Endothelial cell of umbilical vein (primary cell): ENCODE measurements around the gene TDRD3. TPM values are rescaled to one million over a fixed set of nuclear protein-coding genes. Genes with fewer than 3 reads are reported as not detected.
"Not testable (repeated sequence)": the region's sequence is repeated elsewhere in the genome, so short reads cannot be mapped to it uniquely, and the experiment has no call there.

Source experiments
- BruUV-seq: library from RNA; stranded (reverse); fragments of 400-500 nt; replicated peaks from 2 replicates; lab custom pipeline; 2021; lab: Mats Ljungman, UMichigan
- CTCF ChIA-PET: fragments of 300-600, 350-600 bp; sonication (Branson Sonifier 250); formaldehyde crosslinking; loops from one replicate; lab custom pipeline; 2021; ENCODE audit warnings: antibody characterized with exemption, inconsistent platforms; lab: Charles Lee
- POLR2A ChIA-PET: fragments of 300-600, 350-600 bp; sonication (Branson Sonifier 250); formaldehyde crosslinking; loops from one replicate; lab custom pipeline; 2021; ENCODE audit warnings: antibody characterized with exemption, inconsistent platforms; lab: Charles Lee
- DNase-seq: peaks from one replicate; pipeline ENCODE4 v3.0.0-alpha.2; 2011; ENCODE audit warnings: low read depth, low spot score
- FAIRE-seq: peaks from 2 replicates; lab custom pipeline; 2011; peaks lifted over from hg19 to GRCh38; lab: Jason Lieb, UNC
- H2AFZ ChIP-seq: 2 replicates; pipeline ENCODE4 v1.6.0; 2012; ENCODE audit warnings: low read depth, low read length, control low read depth, inconsistent platforms
- H3K27ac ChIP-seq: 2 replicates; pipeline ENCODE4 v1.5.1; 2011; ENCODE audit warnings: low read depth, mild to moderate bottlenecking, control low read depth, low read length, moderate library complexity; ENCODE audit not compliant: insufficient read depth
- H3K27me3 ChIP-seq, 2 experiments: 2 replicates each; pipeline versions ENCODE4 v1.6.0 to v1.6.1; 2011; ENCODE audit warnings: low read length in 2 of 2, mixed read lengths in 1 of 2; ENCODE audit not compliant: control insufficient read depth in 2 of 2, insufficient read depth in 2 of 2
- H3K36me3 ChIP-seq, 2 experiments: 2 replicates in 1 of 2; 3 replicates in 1 of 2; pipeline ENCODE4 v1.5.1; 2011; ENCODE audit warnings: low read length in 2 of 2, mild to moderate bottlenecking in 1 of 2, moderate library complexity in 1 of 2; ENCODE audit not compliant: control insufficient read depth in 2 of 2, insufficient read depth in 2 of 2; ENCODE audit errors: extremely low read depth in 1 of 2
- H3K4me1 ChIP-seq: 3 replicates; pipeline ENCODE4 v1.5.1; 2011; ENCODE audit warnings: mild to moderate bottlenecking, low read length; ENCODE audit not compliant: control insufficient read depth, insufficient read depth; ENCODE audit errors: extremely low read depth
- H3K4me2 ChIP-seq: 2 replicates; pipeline ENCODE4 v1.6.1; 2011; ENCODE audit warnings: low read length, control low read depth, mixed read lengths; ENCODE audit not compliant: insufficient read depth
- H3K4me3 ChIP-seq, 3 experiments: fragments of 200-600 bp in 1 of 3; sonication (generic), shearing (Covaris generic) in 1 of 3; replicated peaks in 1 of 3; 2 replicates each; pipeline ENCODE4 v1.5.1; 2011 to 2016; ENCODE audit warnings: control low read depth in 3 of 3, low read length in 3 of 3, mild to moderate bottlenecking in 2 of 3, inconsistent platforms in 1 of 3, low read depth in 1 of 3, moderate library complexity in 1 of 3; ENCODE audit not compliant: insufficient read depth in 1 of 3
- H3K79me2 ChIP-seq: 2 replicates; pipeline ENCODE4 v1.6.0; 2012; ENCODE audit warnings: low read length, inconsistent platforms; ENCODE audit not compliant: control insufficient read depth, insufficient read depth
- H3K9ac ChIP-seq: replicated peaks from 2 replicates; pipeline ENCODE3; 2011; ENCODE audit warnings: low read length, control low read depth; ENCODE audit not compliant: insufficient read depth; ENCODE audit errors: extremely low read depth
- H3K9me1 ChIP-seq: replicated peaks from 3 replicates; pipeline ENCODE4 v1.6.0; 2011; ENCODE audit warnings: mild to moderate bottlenecking, low read length; ENCODE audit not compliant: control insufficient read depth, insufficient read depth; ENCODE audit errors: extremely low read depth
- H3K9me3 ChIP-seq: replicated peaks from 2 replicates; pipeline ENCODE4 v1.5.1; 2012; ENCODE audit warnings: low read length, inconsistent platforms; ENCODE audit not compliant: control insufficient read depth, insufficient read depth
- H4K20me1 ChIP-seq: replicated peaks from 2 replicates; pipeline ENCODE3; 2011; ENCODE audit warnings: mild to moderate bottlenecking, low read length; ENCODE audit not compliant: control insufficient read depth, insufficient read depth; ENCODE audit errors: extremely low read depth
- FOS ChIP-seq: IDR thresholded peaks from 2 replicates; pipeline ENCODE4 v1.6.1; 2011; ENCODE audit warnings: mild to moderate bottlenecking, low read length, moderate library complexity, borderline replicate concordance; ENCODE audit not compliant: insufficient read depth
- MYC ChIP-seq: IDR thresholded peaks from one replicate; pipeline ENCODE4 v1.6.1; 2011; ENCODE audit warnings: mild to moderate bottlenecking, low read depth, low read length
- POLR2A ChIP-seq: IDR thresholded peaks from 2 replicates; pipeline ENCODE4 v1.6.1; 2012; ENCODE audit warnings: low read depth, mild to moderate bottlenecking, control low read depth, low read length
- dilution Hi-C: fragments of 300-500 bp; cut with MboI; formaldehyde crosslinking; loops from one replicate; pipeline ENCODE4 v1.15.0; 2019; ENCODE audit warnings: low sequenced_read_pairs; ENCODE audit not compliant: extremely low pct_ligation_motif_present
- intact Hi-C: fragments of 100-400 bp; cut with micrococcal nuclease; formaldehyde crosslinking; loops from one replicate; pipeline ENCODE4 v1.10.0; 2022
- polyA plus RNA-seq, 4 experiments: library from polyadenylated mRNA; depleted of rRNA in 3 of 4; stranded (reverse) in 3 of 4; unstranded in 1 of 4; fragments of >200 nt; gene quantifications; 2 replicates each; pipeline versions ENCODE4 v1.2.1 to v1.2.3, GENCODE V29; 2011 to 2012; ENCODE audit warnings: missing spikeins in 1 of 4
- total RNA-seq: library from RNA; stranded (reverse); gene quantifications from 2 replicates; pipeline ENCODE4 v1.2.3, GENCODE V29; 2021
- TF ChIP-seq, protein P1 (sequence below), 2 donors: IDR thresholded peaks; 1 replicate in 1 of 2; 2 replicates in 1 of 2; pipeline ENCODE4 v1.5.1; 2011; ENCODE audit warnings: low read length in 2 of 2, mild to moderate bottlenecking in 2 of 2, moderate library complexity in 2 of 2, control low read depth in 1 of 2, inconsistent platforms in 1 of 2, low read depth in 1 of 2; ENCODE audit not compliant: insufficient read depth in 1 of 2; ENCODE audit errors: extremely low read depth in 1 of 2

Gene TDRD3
- total and polyA plus RNA-seq, 2 donors (not counting 3 experiments of a cell fraction or from before 2014, with no cell fraction given): 3.0 to 16.3 TPM

DNA sequence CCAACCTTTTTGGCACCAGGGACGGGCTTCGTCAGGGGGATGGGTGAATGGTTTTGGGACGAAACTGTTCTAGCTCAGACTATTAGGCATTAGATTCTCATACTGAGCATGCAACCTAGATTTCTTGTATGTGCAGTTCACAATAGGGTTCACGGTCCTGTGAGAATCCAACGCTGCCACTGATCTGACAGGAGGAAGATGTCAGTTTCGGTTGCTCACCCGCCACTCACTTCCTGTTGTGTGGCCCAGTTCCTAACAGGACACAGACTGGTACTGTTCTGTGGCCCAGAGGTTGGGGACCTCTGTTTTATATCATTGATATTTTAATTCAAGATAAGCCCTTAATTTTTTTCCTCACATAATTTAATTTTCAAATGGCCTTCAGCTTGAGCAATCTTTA, 26.7 kb upstream of the TDRD3 start:
- ChIA-PET POLR2A (no interaction called here), CTCF (interaction anchor here (1.2 to 3.8 kb wide), 4 partner anchors 11 to 42 kb away, joined by 4 to 14 read pairs (median 4); no protein-coding TSS in a partner anchor)
- Histone ChIP-seq H3K9me3 (no peaks in the 10 kb centered on the region), H3K4me2 (no peak overlapping the region), H3K79me2 (no peaks in the 10 kb centered on the region), H3K9me1 (no peaks in the 10 kb centered on the region), H3K36me3 (no peaks in the 10 kb centered on the region), H4K20me1 (no peaks in the 10 kb centered on the region), H2AFZ (no peak overlapping the region), H3K9ac (no peak overlapping the region), H3K4me3 (no peak overlapping the region), H3K27ac (no peak overlapping the region), H3K4me1 (no peaks in the 10 kb centered on the region), H3K27me3 (peaks cover 0 to 4% of the 10 kb centered on the region in 2 experiments)
- dilution Hi-C loops (no loop called here), intact Hi-C loops (no loop called here)
- no peak for FAIRE-seq
- no TSS peak for BruUV-seq
- no peak for DNase-seq
- no peak for TF ChIP-seq FOS
- TF ChIP-seq, protein P1, sequence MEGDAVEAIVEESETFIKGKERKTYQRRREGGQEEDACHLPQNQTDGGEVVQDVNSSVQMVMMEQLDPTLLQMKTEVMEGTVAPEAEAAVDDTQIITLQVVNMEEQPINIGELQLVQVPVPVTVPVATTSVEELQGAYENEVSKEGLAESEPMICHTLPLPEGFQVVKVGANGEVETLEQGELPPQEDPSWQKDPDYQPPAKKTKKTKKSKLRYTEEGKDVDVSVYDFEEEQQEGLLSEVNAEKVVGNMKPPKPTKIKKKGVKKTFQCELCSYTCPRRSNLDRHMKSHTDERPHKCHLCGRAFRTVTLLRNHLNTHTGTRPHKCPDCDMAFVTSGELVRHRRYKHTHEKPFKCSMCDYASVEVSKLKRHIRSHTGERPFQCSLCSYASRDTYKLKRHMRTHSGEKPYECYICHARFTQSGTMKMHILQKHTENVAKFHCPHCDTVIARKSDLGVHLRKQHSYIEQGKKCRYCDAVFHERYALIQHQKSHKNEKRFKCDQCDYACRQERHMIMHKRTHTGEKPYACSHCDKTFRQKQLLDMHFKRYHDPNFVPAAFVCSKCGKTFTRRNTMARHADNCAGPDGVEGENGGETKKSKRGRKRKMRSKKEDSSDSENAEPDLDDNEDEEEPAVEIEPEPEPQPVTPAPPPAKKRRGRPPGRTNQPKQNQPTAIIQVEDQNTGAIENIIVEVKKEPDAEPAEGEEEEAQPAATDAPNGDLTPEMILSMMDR (IDR thresholded peaks at IDR 0.05; ENCODE audit: extremely low read depth in 1 of 2, insufficient read depth in 1 of 2, low read depth in 1 of 2, low read length in 2 of 2): no peak
- TF ChIP-seq MYC: no peak

DNA sequence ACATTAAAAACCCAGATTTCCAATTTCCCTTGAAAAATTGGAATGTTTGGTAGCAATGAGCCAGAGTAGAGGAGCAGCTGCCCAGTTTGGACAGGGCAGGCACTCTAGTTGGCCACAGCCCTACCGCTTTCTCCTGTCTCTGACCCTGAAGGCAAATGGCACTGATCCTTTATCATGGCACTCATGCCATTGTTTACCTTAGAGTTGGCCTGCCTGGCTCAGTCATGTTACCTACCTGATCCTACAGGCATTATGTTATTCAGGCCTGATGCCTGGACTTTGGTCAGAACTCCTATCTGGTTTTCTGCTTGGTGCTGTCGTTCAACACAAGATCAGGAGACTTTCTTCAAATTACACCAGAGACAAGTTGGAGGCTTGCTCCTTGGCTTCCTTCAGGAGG, 24.9 kb upstream of the TDRD3 start:
- H3K9ac ChIP-seq: no peak overlapping the region
- peaks cover 0 to 3% of the 10 kb centered on the region in 2 experiments for H3K27me3 ChIP-seq
- H3K4me2 ChIP-seq: no peak overlapping the region
- no peak for FAIRE-seq
- H3K9me1 ChIP-seq: no peaks in the 10 kb centered on the region
- no peaks in the 10 kb centered on the region for H4K20me1 ChIP-seq
- dilution Hi-C loops (no loop called here), intact Hi-C loops (no loop called here)
- BruUV-seq: no TSS peak
- H3K36me3 ChIP-seq: no peaks in the 10 kb centered on the region
- ChIA-PET POLR2A (no interaction called here), CTCF (interaction anchor here (1.6 to 3.8 kb wide), 2 partner anchors 9 to 10 kb away, joined by 4 to 14 read pairs; no protein-coding TSS in a partner anchor)
- TF ChIP-seq POLR2A: no peak
- TF ChIP-seq MYC: no peak
- DNase-seq: no peak
- no peaks in the 10 kb centered on the region for H3K4me1 ChIP-seq
- no peaks in the 10 kb centered on the region for H3K79me2 ChIP-seq
- no peaks in the 10 kb centered on the region for H3K9me3 ChIP-seq
- no peak overlapping the region for H3K27ac ChIP-seq
- H2AFZ ChIP-seq: no peak overlapping the region
- no peak overlapping the region for H3K4me3 ChIP-seq

DNA sequence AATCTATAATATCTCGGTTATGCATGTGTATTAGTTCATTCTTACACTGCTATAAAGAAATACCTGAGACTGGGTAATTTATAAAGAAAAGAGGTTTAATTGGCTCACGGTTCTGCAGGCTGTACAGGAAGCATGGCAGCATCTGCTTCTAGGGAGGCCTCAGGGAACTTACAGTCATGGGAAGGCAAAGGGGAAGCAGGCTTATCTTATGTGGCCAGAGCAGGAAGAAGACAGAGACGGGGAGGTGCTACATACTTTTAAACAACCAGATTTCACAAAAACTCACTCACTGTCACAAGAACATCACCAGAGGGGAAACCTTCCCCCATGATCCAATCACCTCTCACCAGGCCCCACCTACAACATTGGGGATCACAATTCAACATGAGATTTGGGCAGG, 17.7 kb upstream of the TDRD3 start:
- H3K9ac ChIP-seq, H4K20me1 ChIP-seq, H3K4me1 ChIP-seq, POLR2A ChIA-PET, H3K4me2 ChIP-seq, H2AFZ ChIP-seq, H3K79me2 ChIP-seq, dilution Hi-C loops, H3K9me1 ChIP-seq, FAIRE-seq, H3K9me3 ChIP-seq, BruUV-seq, H3K27ac ChIP-seq, DNase-seq, H3K36me3 ChIP-seq, CTCF ChIA-PET, intact Hi-C loops, H3K4me3 ChIP-seq, H3K27me3 ChIP-seq: not testable (repeated sequence)
